H54 (cell line): ENCODE measurements around the gene ABLIM2.
"Not testable (repeated sequence)": the region's sequence is repeated elsewhere in the genome, so short reads cannot be mapped to it uniquely, and the experiment has no call there.

Source experiments
- DNase-seq: peaks from one replicate; pipeline ENCODE4 v3.0.0; 2011; ENCODE audit warnings: low spot score, mixed read lengths; ENCODE audit not compliant: insufficient read length
- FAIRE-seq: peaks from 3 replicates; lab custom pipeline; 2011; peaks lifted over from hg19 to GRCh38; lab: Jason Lieb, UNC
- POLR2A ChIP-seq: IDR thresholded peaks from 2 replicates; pipeline ENCODE4 v1.6.1; 2011; ENCODE audit warnings: low read depth, mild to moderate bottlenecking, low read length

ABLIM2 gene

DNA sequence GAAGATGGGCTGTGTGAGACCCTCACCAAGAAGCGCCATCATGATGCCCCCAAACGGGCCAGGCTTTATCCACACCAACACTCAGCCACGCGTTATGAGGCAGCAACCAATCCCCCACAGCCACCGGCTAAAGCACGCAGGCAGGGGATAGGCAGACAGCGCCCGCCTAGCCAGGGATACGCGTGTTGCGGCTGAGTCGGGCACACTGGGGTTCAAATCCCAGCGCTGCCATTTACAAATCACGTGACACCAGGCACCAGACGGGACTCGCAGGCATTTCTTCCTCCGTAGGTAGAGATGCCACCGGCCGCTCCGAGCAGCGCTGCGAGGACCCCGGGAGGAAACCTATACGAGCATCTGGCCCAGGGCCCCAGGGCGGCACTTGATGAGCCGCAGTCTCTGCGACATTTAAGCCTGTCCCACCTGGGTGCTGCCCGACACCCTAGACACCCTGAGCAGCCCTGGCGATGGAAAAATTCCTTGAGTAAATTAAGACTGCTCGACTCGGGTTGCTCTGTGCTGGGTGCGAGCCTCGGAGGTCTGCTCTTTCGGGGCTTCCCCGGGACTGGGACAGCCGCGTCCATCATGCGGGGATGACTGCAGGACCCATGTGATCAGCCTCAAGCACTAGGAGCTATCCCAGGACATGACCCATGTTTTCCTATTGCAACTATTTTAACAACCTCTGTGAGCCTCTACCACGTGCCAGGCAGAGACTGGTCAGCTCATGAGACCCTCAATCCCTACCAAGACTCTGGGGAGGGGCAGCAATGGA lies 6.3 kb downstream of the ABLIM2 start:
- no peak for TF ChIP-seq POLR2A
- DNase-seq (no peak), FAIRE-seq (no peak)

DNA sequence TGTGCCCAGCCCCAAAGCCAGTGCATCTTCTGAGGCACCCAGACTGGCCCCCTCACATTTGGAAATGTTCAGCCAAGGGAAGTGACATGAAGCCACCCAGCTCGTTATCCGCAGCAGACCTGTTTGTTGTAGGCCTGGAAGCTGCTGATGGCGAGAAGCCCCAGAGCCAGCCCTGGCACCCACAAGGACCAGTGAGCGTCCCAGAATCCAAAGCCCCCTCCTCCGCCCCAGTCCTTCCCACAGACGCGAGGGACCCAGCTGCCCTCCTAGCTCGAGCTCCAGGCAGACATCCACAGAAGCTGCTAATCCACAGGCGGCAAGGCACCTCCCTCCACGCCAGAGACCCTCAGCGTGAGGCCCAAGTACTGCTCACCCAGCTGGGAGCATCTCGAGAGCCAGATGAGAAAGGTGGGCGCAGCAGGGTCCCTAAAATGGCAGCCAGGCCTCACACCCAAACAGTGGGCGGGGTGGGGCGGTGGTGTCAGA lies 7.4 kb downstream of the ABLIM2 start:
- no peak for DNase-seq
- no peak for FAIRE-seq
- TF ChIP-seq POLR2A = no peak

DNA sequence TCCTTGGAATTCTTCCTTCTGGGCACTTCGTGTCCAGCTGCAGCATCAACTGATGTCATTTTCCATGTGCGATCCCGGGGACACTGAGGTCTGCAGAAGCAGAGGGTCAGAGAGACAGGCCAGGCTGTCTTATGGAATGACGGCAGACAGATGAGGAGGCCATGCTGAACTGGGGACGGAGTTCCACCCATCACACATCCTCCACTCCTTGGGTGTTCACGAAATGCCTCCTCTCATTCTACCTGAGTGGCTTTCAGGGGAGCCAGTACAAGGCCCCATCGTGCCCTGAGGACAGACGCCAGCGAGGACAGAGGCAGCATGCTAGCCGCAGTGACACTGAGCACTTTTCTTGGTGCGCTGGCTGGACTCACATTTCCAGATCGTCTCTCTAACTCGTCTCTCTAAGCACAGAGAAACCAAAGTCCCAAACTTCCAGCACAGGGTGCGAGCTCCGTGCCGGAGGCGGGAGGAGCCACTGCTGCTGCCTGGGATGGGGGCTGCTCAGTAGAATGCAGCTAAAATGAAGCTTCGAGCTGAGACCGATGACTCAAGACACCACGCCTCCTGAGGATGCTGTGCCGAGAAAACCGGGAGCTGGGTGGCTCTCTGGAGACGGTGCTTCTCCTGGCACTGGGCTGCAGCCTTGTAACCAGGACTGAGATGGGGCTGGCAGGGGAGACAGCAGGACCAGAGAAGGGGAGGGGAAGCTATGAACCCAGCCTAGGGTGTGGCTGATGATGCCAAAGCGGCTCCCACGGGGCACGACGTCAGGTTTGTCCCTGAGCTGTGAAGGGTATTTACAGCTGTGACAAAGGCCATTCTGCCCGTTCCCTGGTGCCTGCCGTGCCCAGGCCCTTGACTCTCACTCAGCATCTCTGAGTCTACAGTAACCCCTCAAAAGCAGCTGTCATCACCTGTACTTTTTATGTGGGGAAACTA lies 8.2 kb downstream of the ABLIM2 start:
- no peak for DNase-seq
- no peak for TF ChIP-seq POLR2A
- no peak for FAIRE-seq

DNA sequence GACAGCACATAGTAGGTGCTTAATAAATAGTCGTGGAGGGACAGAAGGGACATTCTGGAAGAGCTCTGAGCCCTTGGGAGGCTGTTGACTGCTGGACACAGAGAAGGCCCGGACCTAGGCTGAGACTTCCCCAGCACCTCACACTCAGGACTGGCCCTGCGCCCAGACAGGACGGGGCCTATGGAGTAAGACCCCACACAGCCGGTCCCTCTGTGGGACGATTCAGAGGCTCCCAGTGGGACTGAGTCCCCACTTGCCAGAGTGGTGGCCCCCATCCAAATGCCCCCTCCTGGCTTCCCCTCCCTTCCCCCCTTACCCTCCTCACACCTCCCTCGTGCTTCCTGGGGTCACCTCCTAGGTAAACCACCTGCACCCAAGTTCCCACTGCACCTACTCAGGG lies 8.9 kb downstream of the ABLIM2 start:
- FAIRE-seq (no peak), DNase-seq (no peak)
- no peak for TF ChIP-seq POLR2A

DNA sequence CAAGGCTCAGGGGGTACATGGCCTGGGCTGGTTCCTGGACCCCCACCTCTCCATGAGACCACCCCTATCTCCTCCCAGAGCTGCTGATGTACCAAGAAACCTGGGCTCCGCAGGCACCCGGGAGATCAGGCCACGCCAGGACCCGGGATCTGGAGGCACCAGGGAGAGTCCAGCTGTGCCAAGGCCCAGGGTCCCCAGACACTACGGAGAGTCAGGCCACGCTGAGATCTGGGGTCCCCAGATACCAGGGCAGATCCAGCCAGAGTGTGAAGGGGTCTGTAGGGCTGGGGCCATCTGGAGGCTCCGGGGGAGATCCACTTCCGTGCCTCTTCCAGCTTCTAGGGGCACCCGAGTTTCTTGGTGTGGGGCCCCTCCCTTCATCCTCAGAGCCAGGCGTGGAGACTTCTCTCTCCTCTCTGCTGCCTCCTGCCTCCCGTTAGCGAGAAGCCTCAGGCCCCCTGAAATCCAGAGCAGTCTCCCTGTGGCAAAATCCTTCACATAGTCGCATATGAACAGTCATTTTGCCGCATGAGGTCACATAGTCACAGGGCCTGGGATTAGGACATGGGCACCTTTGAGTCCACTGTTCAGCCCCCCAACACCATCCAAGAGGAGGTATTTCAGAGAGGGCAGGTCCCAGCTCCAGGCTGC lies 9.7 kb downstream of the ABLIM2 start:
- FAIRE-seq = no peak
- TF ChIP-seq POLR2A = no peak
- DNase-seq = no peak

DNA sequence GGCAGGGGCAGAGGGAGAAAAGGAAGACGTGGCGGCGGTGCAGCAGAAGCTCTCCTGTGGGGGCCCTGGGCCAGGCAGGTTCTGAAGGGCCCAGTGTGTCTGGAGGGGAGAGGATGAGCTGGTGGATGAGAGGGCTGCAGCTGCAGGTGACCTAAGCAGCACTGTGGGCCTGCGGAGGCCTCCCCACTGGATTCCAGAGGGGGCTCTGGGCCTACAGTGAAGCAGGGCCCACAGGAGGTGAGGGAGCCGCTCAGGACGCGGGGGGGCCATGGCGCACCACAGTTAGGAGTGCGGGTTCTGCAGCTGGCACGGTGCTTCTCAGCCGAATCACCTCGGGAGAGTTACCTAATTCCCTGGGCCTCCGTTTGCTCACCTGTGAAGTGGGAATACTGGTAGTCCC lies 10.5 kb downstream of the ABLIM2 start:
- no peak for TF ChIP-seq POLR2A
- DNase-seq = no peak
- FAIRE-seq = no peak

DNA sequence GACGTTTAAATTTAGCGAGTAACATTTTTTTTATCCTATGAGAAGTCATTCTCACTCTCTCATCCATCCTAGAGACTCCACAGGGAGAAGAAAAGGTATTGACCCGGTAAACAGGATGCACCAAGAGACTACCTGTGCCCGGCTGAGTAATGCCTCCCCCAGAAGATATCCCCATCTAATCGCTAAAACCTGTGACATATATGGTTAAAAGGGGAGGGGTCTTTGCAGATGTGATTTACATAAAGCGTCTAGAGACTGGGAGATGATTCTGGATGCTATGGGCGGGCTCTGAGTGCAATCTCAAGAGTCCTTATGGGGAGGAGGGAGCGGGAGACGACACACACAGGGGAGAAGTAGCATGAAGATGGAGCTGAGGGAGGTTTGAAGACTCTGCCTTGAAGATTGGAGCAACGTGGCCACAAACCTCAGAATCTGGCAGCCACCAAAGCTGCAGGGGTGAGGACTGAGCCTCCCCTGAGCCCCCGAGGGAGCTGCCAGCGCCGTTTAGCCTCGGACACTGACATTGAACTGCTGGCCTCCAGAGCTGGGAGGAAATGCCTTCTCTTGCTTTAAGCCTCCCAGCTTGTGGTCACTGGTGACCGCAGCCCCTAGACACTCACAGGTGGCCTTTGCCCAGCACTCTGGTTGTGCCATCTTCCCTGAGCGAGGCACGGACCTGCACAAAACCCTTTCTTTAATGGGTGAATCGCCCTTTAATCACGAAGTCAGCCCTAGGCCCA lies 11.2 kb downstream of the ABLIM2 start:
- FAIRE-seq (no peak), DNase-seq (no peak)
- no peak for TF ChIP-seq POLR2A

DNA sequence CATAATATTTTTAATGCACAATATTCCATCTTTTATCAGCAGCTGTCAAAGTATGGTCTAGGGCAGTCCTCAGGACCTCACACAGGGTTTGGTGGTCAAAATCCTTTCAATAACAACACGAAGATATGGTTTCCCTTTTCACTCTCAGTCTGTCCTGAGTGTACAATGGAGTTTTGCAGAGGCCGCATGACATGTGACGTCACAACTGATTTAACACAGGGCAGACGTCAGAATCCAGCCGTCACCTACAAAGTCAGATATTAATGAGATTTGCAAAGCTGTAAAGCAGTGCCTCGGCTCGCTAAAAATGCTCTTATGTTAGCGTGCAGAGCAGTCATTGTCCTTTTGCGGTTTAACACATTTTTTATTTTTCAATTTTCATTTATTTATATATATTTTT lies 12.5 kb downstream of the ABLIM2 start:
- no peak for DNase-seq
- FAIRE-seq = no peak
- no peak for TF ChIP-seq POLR2A

DNA sequence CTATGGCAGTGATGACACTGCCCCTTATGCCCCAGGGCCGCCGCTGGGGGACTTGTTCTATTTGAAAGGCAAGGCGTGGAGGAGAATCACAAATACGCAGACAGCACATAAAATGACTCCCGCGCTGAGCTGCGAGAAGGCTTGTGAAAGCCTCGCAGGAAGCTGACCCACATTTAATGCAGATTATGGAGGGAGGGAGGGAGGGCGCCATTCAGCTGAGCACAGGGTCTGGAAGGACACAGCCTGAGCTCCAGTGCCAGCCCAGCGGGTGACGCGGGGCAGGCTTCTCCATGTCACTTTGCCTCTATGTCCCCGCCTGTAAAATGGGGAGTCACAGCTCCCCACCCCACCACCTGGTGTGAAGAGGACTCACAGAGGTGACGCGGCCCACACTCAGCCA lies 14.3 kb downstream of the ABLIM2 start:
- TF ChIP-seq POLR2A = no peak
- FAIRE-seq (no peak), DNase-seq (no peak)

DNA sequence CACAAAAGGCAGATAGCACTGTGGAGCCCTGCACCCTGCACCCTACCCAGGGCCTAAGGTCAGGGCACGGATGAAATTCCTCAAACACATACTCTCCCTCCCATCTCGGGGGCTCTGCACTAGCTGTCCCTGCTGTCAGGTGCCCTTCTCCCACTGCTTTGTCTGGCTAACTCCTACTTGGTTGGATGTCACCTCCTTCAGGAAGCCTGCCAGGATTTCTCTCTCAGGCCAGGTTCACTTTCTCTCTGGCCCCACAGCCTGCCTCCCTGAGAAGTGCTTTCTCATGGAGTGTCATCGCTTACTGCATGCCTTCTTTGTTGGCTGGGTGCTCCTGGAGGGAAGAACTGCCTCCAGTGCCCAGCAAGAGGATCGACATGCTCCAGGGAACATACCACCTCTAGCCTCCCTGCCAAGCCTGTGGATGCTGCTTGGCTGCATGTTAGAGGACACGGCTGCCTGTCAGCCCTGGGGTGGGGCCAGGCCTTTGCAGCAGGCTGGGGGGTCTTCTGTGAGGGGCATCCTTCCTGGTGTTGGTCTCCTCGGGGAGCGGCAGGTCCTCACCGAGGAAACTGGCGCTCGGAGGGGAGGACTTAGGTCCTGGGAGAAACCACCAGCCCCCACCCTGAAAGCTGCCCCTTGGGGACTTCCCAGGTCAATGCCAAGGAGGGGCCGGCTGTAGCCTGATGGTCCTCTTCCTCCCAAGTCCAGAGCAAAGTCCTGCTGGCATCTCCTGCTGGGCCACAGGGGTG lies 15.0 kb downstream of the ABLIM2 start:
- TF ChIP-seq POLR2A = no peak
- FAIRE-seq = no peak
- no peak for DNase-seq

DNA sequence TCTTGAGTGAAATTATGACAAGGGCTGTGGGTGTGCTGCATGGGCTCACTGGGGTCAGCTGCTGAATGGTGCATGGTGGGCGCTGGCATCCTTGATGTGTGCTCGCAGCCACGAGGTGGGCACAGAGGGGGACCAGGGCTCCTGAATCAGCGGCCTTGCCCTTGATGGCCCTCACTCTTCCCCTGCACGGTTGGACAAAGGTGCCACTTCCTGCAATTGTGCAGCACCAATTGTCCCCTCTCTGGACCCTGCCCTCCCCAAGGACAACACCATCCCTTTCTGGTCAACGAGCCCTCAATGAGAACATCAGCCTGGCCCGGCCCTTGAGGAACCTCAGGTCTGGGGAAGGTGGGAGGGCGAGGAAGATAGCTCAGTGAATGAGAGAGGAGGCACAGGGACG lies 16.1 kb downstream of the ABLIM2 start:
- no peak for TF ChIP-seq POLR2A
- DNase-seq (no peak), FAIRE-seq (no peak)

DNA sequence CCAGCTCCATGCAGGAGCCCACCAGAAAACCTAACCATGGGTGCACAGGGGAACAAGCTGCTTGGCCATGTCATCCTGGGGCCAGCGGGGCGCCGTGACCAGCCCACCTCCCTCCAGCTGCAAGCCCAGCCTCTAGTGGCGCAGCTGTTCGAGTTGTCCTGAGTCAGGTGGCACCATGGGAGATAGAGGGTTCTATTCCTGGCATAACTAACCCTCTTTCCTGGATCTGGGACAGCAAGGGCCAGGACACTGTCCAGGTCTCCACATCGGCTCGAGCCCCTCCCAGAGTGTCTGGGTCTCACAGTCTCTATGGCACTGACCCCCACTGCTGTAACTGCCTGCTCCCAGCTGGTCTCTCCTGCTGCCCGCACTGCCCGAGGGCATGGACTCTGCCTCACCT lies 16.7 kb downstream of the ABLIM2 start:
- FAIRE-seq = no peak
- TF ChIP-seq POLR2A = no peak

DNA sequence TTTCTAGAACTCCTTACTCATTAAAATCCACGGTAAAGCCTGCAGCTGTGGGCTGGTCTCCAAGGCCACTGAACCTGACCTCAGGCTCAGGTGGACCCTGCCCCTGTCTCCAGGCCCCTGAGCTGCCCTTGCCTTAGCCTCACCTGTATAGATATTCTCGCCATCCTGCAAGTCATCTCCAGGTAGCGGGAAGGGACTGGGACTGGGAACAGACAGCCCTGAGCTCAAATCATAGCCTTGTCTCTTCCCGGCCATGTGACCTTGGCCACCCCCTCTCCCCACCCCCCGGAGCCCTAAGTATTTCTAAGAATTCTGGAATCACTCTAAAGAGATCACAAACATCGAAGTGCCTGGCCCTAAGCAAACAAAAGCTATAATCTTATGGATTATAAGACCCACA lies 17.7 kb downstream of the ABLIM2 start:
- FAIRE-seq (no peak), DNase-seq (no peak)
- no peak for TF ChIP-seq POLR2A

More for the DNA sequence above, 16.7 kb downstream of the ABLIM2 start:
- DNase-seq = no peak

DNA sequence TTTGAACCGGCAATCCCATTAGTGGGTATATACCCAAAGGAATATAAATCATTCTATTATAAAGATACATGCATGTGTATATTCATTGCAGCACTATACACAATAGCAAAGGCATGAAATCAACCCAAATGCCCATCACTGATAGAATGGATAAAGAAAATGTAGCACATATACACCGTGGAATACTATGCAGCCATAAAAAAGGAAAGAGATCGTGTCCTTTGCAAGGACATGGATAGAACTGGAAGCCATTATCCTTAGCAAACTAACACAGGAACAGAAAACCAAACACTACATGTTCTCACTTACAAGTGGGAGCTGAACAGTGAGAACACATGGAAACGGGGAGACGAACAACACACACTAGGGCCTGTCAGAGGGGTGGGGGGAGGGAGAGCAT lies 18.9 kb downstream of the ABLIM2 start:
- not testable (repeated sequence) for DNase-seq, FAIRE-seq
